ENCODE data around the gene SPATA18.
"Not testable (repeated sequence)": the region's sequence is repeated elsewhere in the genome, so short reads cannot be mapped to it uniquely, and the experiment has no call there.

DNA sequence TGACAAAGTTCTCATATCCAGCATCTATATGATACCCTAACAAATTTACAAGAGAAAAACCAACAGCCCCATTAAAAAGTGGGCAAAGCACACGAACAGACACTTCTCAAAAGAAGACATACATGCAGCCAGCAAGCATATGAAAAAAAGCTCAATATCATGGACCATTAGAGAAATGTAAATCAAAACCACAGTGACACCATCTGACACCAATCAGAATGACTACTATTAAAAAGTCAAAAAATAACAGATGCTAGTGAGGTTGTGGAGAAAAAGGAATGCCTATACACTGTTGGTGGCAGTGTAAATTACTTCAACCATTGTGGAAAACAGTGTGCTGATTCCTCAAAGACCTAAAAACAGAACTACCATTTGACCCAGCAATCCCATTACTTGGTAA, 86.0 kb downstream of the SPATA18 start:
- TF ChIP-seq EZH2 (IDR thresholded peaks at IDR 0.05; ENCODE audit: borderline replicate concordance, insufficient read depth, low read length, poor library complexity, severe bottlenecking); RAD21 (conservative IDR thresholded peaks at IDR 0.05): not testable (repeated sequence)
- TF ChIP-seq, protein P1, sequence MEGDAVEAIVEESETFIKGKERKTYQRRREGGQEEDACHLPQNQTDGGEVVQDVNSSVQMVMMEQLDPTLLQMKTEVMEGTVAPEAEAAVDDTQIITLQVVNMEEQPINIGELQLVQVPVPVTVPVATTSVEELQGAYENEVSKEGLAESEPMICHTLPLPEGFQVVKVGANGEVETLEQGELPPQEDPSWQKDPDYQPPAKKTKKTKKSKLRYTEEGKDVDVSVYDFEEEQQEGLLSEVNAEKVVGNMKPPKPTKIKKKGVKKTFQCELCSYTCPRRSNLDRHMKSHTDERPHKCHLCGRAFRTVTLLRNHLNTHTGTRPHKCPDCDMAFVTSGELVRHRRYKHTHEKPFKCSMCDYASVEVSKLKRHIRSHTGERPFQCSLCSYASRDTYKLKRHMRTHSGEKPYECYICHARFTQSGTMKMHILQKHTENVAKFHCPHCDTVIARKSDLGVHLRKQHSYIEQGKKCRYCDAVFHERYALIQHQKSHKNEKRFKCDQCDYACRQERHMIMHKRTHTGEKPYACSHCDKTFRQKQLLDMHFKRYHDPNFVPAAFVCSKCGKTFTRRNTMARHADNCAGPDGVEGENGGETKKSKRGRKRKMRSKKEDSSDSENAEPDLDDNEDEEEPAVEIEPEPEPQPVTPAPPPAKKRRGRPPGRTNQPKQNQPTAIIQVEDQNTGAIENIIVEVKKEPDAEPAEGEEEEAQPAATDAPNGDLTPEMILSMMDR (IDR thresholded peaks at IDR 0.05; ENCODE audit: poor library complexity, severe bottlenecking), result not testable (repeated sequence)

Data from neural cell (in vitro differentiated cells).